T47D (cell line): ENCODE data around the gene ATP13A1.
"Not testable (repeated sequence)": the region's sequence is repeated elsewhere in the genome, so short reads cannot be mapped to it uniquely, and the experiment has no call there.

Experiments
- DNase-seq, 2 experiments: peaks; one replicate each; pipeline versions ENCODE4 v3.0.0 to v3.0.0-alpha.2; 2011 to 2012; ENCODE audit warnings: low read depth in 1 of 2, low spot score in 1 of 2
- JUND ChIP-seq: IDR thresholded peaks from 2 replicates; pipeline ENCODE4 v1.6.1; 2012; ENCODE audit warnings: low read depth
- in situ Hi-C: cut with HindIII; loops from 2 replicates; pipeline ENCODE4 v1.10.0; 2016; ENCODE audit warnings: low sequenced_read_pairs, low pct_unique_long_range_greater_than_20kb

ATP13A1 gene

DNA sequence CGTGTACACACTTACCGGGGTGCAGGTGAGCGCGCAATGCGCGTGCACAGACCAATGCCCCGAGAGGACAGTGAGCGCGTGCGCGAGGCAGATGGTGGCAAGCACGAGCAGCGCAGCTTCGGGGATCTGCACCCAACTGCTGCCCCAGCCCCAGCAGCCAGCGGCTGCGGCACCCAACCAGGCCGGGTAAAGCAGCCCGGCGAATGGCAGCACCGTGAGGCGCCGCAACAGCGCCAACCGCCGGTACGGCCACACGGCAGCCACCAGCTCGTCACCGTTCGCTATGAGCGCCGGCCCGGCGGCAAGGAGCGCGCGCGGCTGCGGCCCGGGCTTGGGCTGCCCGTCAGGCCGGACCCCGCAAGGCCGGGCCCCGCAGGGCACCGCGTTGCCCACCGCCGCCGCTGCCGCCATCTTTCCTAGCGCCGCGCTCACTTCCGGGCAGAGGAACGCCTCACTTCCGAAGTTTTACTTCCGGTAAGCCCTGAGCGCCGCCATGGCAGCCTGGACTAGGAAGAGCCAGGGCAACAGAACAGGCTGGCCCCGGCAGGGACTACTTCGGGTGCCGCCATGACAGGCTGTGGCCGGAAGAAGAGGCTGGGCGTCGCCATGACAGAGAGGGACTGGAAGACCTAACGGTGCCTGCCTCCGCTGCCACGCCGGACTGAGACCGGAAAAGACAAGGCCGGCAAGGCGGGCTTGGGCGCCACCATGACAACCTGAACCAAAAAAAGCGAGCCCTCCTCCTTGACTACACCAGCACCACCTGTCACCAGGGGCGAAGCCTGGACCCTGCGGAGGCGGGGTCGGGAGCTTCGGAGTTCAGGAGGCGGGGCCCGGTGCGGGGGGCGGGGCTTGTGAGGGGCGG is at the start of gene ATP13A1:
ATP13A1 (minus strand) TSS at position 421 of the 865 bp plus-strand sequence; CDS start at position 411, 10 bp downstream.
- no peak for TF ChIP-seq JUND
- in situ Hi-C loops = no loop called here
- peak; percentile 75 to 94 for DNase-seq

GRCh38 chr19:19711934-19712828 is 48.7 kb upstream of the ATP13A1 start:
- in situ Hi-C loops = no loop called here
- TF ChIP-seq JUND = no peak

GRCh38 chr19:19711306-19711933 is 47.9 kb upstream of the ATP13A1 start:
- TF ChIP-seq JUND = no peak
- in situ Hi-C loops = no loop called here
- no peak for DNase-seq

More at GRCh38 chr19:19711934-19712828, 48.7 kb upstream of the ATP13A1 start:
- DNase-seq = no peak

GRCh38 chr19:19710506-19710905 is 47.0 kb upstream of the ATP13A1 start:
- no peak for TF ChIP-seq JUND
- in situ Hi-C loops = no loop called here
- DNase-seq = no peak

DNA sequence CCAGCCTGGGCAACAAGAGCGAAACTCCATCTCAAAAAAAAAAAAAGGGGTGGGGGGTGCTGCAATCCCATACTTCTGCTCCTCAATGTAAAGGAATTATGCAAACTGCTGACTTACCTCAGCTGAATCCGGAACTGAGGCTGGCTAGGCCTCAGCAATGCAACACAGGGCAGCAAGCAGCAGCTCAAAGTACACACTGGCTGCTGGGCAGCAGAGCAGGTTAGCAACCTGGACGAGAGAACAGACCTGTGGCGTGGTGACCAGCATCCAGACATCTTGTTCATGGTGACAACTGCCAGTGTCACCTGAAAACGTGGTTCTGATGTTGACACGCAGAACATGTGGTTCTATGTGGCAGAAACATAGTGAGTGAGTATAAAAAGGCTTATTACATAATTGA is 41.4 kb upstream of the ATP13A1 start:
- no peak for DNase-seq
- in situ Hi-C loops = no loop called here
- TF ChIP-seq JUND = no peak

DNA sequence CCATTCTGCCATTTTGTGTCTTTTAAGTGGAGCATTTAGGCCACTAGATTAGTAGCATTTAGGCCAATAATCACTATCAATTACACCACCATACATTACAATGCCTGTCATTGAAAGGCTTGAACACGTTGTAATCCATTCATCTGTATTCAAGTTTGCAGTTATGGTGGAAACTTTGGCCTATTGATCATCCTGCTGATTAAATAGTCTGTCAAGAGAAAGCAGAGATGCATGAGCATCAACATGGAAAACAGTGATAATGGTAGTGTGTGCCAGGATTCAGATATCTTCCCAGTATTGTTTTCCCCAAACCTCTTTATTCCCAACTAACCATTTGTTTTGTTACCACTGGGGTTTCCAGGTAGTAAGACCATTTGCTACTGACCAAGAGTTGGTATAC is 37.0 kb upstream of the ATP13A1 start:
- DNase-seq, in situ Hi-C loops: not testable (repeated sequence)

DNA sequence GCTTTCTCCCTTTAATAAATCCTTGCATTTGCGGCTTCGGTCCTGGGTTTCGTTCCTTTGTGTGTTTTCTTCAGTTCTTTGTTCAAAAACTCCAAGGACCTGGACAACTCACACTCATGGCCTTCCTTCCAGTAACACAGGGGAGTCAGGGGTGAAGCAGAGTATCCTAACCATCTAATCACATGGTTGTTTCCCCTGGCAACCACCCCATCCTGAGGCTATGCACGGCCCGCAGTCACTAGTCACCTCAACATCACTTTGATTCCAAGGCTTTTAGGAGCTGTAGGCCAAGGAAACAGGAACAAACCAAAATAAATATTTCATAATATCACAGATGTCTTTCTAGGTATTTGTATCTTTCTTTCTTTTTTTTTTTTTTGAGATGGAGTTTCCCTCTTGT is 34.1 kb upstream of the ATP13A1 start:
- in situ Hi-C loops = no loop called here
- no peak for TF ChIP-seq JUND
- no peak for DNase-seq

GRCh38 chr19:19696386-19696785 is 32.9 kb upstream of the ATP13A1 start:
- no peak for TF ChIP-seq JUND
- in situ Hi-C loops = no loop called here
- DNase-seq = no peak

DNA sequence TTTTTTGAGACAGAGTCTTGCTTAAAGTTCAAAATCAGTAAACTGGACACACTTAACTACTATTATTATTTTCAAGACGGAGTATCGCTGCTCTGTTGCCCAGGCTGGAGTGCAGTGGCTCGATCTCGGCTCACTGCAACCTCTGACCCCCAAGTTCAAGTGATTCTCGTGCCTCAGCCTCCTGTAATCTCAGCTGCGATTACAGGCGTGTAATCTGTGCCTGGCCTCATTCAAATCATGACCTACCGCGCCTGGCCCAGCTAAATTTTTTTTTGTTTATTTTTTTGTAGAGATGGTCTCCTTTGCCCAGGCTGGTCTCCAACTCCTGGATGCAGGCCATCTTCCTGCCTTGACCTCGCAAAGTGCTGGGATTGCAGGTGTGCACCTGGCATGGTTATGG is 28.2 kb upstream of the ATP13A1 start:
- in situ Hi-C loops = no loop called here

GRCh38 chr19:19689023-19689422 is 25.5 kb upstream of the ATP13A1 start:
- in situ Hi-C loops, DNase-seq: not testable (repeated sequence)

More for the DNA sequence above, 28.2 kb upstream of the ATP13A1 start:
- DNase-seq = no peak
- TF ChIP-seq JUND = no peak

DNA sequence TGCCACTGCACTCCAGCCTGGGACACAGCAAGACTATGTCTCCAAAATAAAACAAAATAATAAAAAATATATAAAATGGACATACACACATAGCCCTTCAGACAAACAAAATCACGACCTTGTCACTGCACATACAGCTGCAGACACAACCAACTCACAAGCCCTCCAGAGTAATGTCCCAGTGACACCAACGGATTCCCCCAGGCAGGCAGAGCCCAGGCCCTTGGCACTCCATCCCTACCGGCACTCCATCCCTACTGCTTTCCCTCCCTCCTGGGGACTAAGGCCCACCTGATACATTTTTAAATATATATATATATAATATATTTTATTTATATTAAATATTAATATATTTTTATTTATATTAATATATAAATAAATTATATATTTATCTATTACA is 23.6 kb upstream of the ATP13A1 start:
- in situ Hi-C loops = no loop called here
- DNase-seq = no peak
- TF ChIP-seq JUND = no peak

DNA sequence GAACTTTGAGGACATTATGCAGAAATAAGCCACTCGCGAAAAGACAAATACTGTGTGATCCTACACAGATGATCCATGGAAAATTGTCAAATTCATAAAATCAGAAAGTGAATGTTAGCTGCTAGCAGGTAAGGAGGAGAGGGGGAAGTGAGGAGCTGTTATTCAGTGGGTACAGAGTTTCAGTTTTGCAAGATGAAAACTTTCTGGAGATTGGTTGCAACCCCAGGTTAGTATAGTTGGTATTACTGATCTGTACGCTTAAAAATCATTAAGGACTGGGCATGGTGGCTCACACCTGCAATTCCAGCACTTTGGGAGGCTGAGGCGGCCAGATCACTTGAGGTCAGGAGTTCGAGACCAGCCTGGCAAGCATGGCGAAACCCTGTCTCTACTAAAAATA is 23.1 kb upstream of the ATP13A1 start:
- TF ChIP-seq JUND = no peak
- in situ Hi-C loops = no loop called here

DNA sequence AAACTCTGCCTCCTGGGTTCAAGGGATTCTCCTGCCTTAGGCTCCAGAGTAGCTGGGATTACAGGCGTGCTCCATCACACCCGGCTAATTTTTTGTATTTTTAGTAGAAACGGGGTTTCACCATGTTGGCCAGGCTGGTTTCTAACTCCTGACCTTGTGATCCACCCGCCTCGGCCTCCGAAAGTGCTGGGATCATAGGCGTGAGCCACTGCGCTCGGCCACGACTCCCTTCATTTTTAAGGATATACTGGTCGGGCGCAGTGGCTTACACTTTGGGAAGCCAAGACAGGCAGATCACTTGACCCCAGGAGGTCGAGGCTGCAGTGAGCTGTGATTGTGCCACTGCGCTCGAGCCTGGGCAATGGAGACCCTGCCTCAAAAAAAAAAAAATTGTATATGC is 22.6 kb upstream of the ATP13A1 start:
- DNase-seq, in situ Hi-C loops: not testable (repeated sequence)

More for the DNA sequence above, 23.1 kb upstream of the ATP13A1 start:
- DNase-seq = no peak
